OCI-LY1 (cell line): Measurements from ENCODE around the gene KIR2DL3.

ENCODE experiments used
- CTCF ChIP-seq: fragments of 200-600 bp; sonication (generic), shearing (Covaris generic); IDR thresholded peaks from 2 replicates; pipeline ENCODE4 v1.5.1; 2017; ENCODE audit warnings: mild to moderate bottlenecking, antibody characterized with exemption, low read length, moderate library complexity, mixed read lengths
- EZH2 ChIP-seq: fragments of 200-600 bp; sonication (generic), shearing (Covaris generic); IDR thresholded peaks from 2 replicates; pipeline ENCODE4 v1.8.0; 2017; ENCODE audit warnings: borderline replicate concordance, mixed run types, mild to moderate bottlenecking, antibody characterized with exemption, low read length, moderate library complexity, mixed read lengths

DNA sequence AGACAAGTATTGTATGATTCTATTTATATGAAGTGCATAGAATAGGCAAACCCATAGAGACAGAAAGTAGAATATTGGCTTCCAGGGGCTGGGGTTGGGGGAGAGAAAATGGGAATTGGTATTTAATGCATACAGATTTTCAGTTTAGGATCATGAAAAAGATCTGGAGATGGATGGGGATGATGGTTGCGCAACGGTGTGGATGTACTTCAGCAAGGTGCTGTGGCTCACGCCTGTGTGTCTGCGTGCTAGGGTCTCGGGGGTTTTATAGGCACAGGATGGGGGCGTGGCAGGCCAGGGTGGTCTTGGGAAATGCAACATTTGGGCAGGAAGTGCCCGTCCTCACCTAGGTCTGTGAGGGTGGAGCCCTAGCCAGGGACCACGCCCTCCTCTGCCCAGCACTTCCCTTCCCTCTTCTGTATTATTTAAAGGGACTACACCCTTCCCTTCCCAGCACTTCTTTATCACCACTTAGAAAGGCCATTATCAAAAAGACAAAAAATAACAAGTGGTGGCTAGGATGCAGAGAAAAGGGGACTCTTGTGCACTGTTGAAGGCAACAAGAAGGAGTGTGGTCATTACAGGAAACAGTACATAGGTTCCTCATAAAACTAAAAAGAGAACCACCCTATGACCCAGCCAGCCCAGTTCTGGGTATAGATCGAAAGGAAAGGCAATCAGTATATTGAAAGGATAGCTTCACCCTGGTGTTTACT, 46.6 kb upstream of the KIR2DL3 start:
- no peak for TF ChIP-seq CTCF
- TF ChIP-seq EZH2, result no peak
